Duodenal mucosa (tissue), 2 donors: ENCODE results near the gene PRRC2B.
"Not testable (repeated sequence)": the region's sequence is repeated elsewhere in the genome, so short reads cannot be mapped to it uniquely, and the experiment has no call there.

Experiments used
- H3K27ac ChIP-seq: one replicate; pipeline ENCODE4 v1.7.0; 2013; ENCODE audit warnings: low read depth, low read length
- H3K27me3 ChIP-seq, 2 donors: one replicate each; pipeline ENCODE4 v1.7.0; 2013; ENCODE audit warnings: low read length in 2 of 2, control low read depth in 1 of 2; ENCODE audit not compliant: insufficient read depth in 2 of 2, control insufficient read depth in 1 of 2
- H3K36me3 ChIP-seq, 2 donors: one replicate each; pipeline ENCODE4 v1.7.0; 2013; ENCODE audit warnings: low read length in 2 of 2, control low read depth in 1 of 2; ENCODE audit not compliant: insufficient read depth in 2 of 2, control insufficient read depth in 1 of 2
- H3K4me1 ChIP-seq, 2 donors: one replicate each; pipeline ENCODE4 v1.7.0; 2013; ENCODE audit warnings: low read length in 2 of 2, control low read depth in 1 of 2; ENCODE audit not compliant: insufficient read depth in 2 of 2, control insufficient read depth in 1 of 2
- H3K4me3 ChIP-seq, 2 donors: one replicate each; pipeline ENCODE4 v1.7.0; 2013; ENCODE audit warnings: low read length in 2 of 2, low read depth in 1 of 2
- H3K9ac ChIP-seq, 2 donors: one replicate each; pipeline ENCODE4 v1.7.0; 2013; ENCODE audit warnings: low read length in 2 of 2, low read depth in 1 of 2
- H3K9me3 ChIP-seq, 2 donors: one replicate each; pipeline ENCODE4 v1.7.0; 2013; ENCODE audit warnings: low read length in 2 of 2, control low read depth in 1 of 2; ENCODE audit not compliant: control insufficient read depth in 1 of 2

The PRRC2B gene

DNA sequence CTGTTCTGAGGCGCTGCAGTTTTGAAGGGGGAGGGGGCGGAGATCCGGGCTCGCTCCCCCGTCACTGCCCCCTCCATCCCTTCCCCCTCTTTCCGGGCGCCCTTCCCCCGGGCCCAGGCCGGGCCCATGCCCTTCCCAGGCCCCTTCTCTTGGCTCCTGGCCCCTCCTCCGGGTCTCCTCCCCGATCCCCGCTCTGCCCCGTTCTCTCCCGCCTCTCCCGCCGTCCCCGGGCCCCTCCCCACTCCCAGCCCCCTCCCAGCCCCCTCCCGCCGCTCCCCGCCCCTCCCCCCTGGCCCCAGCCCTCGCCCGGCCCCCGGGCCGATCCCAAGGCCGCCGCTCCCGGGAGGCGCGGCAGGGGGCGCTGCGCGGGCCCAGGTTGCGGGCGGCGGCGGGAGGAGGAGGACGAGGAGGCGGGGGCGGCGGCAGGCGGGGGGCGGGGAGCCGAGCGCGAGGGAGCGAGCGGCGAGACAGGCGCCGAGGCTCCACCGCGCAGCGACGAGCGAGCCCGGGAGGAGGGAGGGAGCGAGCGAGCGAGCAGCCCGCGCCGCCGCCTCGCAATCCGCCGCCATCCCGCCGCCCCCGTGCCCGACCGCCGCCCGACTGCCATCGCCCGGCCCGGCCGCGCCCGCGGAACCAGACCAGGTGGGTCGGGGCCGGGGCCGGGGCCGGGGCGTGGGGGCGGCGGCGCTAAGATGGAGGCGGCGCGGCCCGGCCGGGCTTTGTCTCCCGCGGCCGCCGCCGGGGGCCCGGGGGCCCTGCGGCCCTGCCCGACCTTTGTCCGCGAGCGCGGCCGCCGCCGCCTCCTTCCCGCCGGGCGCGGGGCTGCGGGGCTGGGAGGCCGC lies at the start of gene PRRC2B:
TSS of gene PRRC2B (plus strand) at position 465 of the 842 bp plus-strand sequence. CDS start 36,059 bp downstream, outside the sequence.
- H3K9ac ChIP-seq: peak within 1 kb of the TSS; percentile 69 to 72
- peak within 1 kb of the TSS; percentile 84 for H3K27ac ChIP-seq
- H3K36me3 ChIP-seq: no peaks in the 10 kb centered on the region
- H3K4me3 ChIP-seq: peak within 1 kb of the TSS; percentile 70 to 73
- H3K27me3 ChIP-seq: no peaks in the 10 kb centered on the region
- H3K4me1 ChIP-seq: peaks cover 39 to 45% of the 10 kb centered on the region in 2 donors
- H3K9me3 ChIP-seq: no peaks in the 10 kb centered on the region

DNA sequence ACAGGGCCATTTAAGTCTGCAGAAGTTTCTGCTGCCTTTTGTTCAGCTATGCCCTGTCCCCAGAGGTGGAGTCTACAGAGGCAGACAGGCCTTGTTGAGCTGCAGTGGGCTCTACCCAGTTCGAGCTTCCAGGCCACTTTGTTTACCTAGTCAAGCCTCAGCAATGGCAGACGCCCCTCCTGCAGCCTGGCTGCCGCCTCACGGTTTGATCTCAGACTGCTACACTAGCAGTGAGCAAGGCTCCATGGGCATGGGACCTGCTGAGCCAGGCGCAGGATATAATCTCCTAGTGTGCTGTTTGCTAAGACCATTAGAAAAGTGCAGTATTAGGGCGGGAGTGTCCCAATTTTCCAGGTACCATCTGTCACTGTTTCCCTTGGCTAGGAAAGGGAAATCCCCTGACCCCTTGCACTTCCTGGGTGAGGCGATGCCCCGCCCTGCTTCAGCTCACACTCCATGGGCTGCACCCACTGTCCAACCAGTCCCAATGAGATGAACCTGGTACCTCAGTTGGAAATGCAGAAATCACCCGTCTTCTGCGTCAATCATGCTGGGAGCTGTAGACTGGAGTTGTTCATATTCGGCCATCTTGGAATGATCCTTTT lies 48.9 kb upstream of the PRRC2B start:
- H3K36me3 ChIP-seq, H3K9ac ChIP-seq, H3K4me1 ChIP-seq, H3K27ac ChIP-seq, H3K9me3 ChIP-seq, H3K4me3 ChIP-seq, H3K27me3 ChIP-seq: not testable (repeated sequence)

DNA sequence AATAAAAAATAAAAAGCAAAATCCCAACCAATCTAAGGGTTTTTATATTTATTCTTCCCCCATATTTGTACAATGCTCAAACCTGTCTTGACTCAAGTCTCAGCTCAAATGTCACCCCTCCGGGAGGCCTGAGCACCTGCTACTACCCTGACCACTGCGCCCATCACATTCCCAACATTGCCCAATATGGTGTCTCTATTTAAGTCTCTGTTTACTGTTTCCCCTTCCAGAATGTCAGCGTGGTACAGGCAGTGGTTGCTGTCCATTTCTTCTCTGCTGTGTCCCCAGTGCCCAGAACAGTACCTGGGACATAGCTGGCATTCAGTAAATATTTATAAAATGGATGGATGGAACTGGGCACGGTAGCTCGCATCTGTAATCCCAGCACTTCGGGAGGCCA lies 47.3 kb upstream of the PRRC2B start:
- Histone ChIP-seq H3K36me3 (no peaks in the 10 kb centered on the region), H3K9ac (no peak overlapping the region), H3K4me1 (peaks cover 4 to 7% of the 10 kb centered on the region in 2 donors), H3K9me3 (no peaks in the 10 kb centered on the region), H3K4me3 (no peak overlapping the region), H3K27me3 (no peaks in the 10 kb centered on the region), H3K27ac (no peak overlapping the region)

DNA sequence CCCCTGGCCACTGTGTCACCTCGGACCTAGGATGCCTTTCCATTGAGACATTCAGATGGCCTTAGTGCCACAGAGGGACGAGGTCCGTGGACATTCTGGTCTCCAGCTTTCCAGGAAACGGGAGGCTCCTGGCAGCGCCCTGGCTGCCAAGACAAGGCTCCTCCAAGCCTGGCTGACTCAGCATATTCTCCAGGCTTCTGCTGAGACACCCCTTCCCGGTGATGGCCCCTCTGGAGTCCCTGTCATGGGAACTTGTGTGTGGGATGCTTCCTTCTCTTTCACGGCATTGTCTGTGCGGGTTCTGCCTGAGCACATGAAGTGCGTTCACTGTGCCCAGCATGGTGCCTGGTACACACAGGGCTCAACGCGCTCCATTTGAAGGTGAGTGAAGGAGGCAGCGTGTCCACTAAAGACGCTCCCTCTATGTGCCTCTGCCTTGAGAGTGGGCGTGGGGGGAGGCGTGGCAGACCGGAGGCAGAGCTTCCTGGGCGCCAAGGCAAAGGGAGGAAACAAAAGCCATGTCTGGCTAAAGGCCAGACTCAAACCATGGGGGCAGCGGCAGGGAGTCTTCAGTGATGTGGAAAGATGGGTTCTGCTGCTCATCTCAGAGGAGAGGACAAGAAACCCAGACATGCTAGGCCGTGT lies 46.4 kb upstream of the PRRC2B start:
- Histone ChIP-seq H3K36me3 (no peaks in the 10 kb centered on the region), H3K4me3 (no peak overlapping the region), H3K4me1 (peaks cover 4 to 7% of the 10 kb centered on the region in 2 donors), H3K9ac (no peak overlapping the region), H3K9me3 (no peaks in the 10 kb centered on the region), H3K27ac (no peak overlapping the region), H3K27me3 (no peaks in the 10 kb centered on the region)

DNA sequence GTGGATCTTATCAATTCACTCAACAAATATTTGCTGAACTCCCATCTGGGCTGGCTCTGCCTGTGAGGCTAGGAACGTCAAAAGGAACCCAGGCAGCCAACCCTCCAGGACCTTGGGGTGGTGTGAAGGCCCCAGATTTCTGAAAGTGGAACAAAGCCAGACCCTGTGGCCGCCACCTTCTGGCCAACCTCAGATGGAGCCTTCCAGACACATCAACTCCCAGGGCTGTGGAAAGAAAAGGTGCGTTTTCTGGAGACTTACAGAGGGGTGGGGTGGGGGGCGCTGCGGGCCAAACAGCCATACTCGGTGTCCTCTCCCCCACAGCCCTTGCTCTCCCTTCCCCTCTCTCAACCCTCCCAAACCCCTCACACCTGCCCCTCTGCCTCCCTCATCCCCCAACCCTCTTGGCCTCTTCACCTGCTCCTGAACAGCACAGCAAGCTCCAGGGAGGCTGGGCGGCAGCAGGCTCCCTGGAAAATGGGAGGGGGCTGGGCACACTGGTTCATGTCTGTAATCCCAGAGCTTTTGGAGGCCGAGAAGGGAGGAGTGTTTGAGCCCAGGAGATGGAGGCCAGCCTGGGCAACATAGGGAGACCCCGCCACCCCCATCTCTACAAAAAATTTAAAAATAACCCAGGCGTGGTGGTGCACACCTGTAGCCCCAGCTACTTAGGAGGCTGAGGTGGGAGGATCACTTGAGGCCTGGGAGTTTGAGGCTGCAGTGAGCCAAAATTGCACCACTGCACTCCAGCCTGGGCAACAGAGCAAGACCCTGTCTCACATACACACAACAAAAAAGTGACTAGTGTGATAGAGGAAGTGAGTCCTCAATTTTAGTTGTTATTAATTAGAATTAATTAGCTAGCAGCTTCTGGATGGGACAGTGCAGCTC lies 45.0 kb upstream of the PRRC2B start:
- Histone ChIP-seq H3K4me3 (no peak overlapping the region), H3K36me3 (no peaks in the 10 kb centered on the region), H3K9me3 (no peaks in the 10 kb centered on the region), H3K4me1 (peaks cover 4 to 7% of the 10 kb centered on the region in 2 donors), H3K9ac (no peak overlapping the region), H3K27ac (no peak overlapping the region), H3K27me3 (no peaks in the 10 kb centered on the region)

DNA sequence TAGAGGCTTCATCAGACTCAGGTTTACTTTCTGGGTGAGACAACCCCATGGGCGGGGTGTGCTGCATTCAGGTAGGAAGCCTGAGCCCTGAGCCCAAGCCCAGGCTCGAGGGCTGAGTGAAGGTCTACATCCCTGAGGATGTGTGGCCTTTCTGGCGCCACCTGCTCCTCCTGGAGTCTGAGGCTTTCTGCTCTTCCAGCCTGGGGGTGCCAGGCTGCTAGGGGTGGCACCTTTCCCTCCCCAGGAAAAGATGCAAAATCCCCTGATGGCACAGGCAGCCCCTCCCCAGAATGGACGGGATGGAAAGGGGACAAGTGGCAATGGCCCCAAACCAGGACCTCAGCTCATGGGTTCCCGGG lies 44.4 kb upstream of the PRRC2B start:
- Histone ChIP-seq H3K9ac (no peak overlapping the region), H3K36me3 (no peaks in the 10 kb centered on the region), H3K27me3 (no peaks in the 10 kb centered on the region), H3K4me3 (peak overlapping the region in 1 of 2 donors; percentile 61), H3K9me3 (no peaks in the 10 kb centered on the region), H3K4me1 (peaks cover 4 to 7% of the 10 kb centered on the region in 2 donors), H3K27ac (no peak overlapping the region)

DNA sequence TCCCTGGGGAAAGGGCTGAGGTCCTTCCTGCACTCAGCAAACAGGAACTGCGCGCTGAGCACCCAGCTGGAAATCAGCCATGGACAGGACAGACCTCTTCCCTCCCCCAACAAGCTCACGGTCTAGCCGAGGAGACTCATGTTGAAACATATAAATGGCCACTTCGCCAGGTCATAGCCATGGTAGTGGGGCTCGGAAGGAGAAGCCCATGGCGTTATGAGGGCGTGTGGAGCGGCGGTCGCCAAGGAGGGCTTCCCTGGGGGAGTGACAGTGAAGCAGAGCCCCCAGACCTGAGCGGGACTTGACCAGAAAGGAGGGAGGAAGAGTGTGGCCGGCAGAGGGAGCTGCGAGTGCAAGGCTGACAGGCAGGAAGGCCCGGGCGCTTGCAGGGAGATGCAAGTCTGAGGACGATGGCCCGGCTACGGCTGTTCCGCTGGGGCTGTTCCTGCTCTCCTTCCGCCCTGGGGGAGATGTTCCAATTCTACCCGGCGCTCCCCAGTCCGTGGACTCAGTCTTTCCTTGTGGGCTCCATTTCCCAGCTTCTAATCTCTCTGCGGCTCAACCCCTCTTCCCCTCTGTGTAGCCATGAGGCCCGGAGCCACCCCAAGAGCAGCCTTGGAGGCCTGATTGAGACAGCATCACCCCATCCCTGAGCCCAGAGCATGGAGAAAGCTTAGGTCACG lies 43.9 kb upstream of the PRRC2B start:
- no peaks in the 10 kb centered on the region for H3K27me3 ChIP-seq
- H3K27ac ChIP-seq: no peak overlapping the region
- H3K9ac ChIP-seq: no peak overlapping the region
- H3K9me3 ChIP-seq: no peaks in the 10 kb centered on the region
- H3K36me3 ChIP-seq: no peaks in the 10 kb centered on the region
- peaks cover 4 to 7% of the 10 kb centered on the region in 2 donors for H3K4me1 ChIP-seq
- H3K4me3 ChIP-seq: peak overlapping the region; percentile 24 to 61

DNA sequence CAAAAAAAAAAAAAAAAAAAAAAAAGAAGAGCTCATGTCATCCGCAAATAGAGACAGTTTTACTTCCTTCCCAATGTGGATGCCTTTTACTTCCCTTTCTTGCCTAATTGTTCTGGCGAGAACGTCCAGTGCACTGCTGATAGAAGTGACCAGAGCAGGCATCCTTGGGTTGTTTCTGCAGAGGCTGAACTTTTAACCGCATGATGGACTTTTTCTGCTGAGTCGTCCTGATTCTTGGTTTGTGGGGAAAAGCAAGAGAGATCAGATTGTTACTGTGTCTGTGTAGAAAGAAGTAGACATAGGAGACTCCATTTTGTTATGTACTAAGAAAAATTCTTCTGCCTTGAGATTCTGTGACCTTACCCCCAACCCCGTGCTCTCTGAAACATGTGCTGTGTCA lies 37.4 kb upstream of the PRRC2B start:
- not testable (repeated sequence) for H3K4me3 ChIP-seq, H3K9me3 ChIP-seq, H3K27ac ChIP-seq, H3K27me3 ChIP-seq, H3K9ac ChIP-seq, H3K36me3 ChIP-seq, H3K4me1 ChIP-seq

DNA sequence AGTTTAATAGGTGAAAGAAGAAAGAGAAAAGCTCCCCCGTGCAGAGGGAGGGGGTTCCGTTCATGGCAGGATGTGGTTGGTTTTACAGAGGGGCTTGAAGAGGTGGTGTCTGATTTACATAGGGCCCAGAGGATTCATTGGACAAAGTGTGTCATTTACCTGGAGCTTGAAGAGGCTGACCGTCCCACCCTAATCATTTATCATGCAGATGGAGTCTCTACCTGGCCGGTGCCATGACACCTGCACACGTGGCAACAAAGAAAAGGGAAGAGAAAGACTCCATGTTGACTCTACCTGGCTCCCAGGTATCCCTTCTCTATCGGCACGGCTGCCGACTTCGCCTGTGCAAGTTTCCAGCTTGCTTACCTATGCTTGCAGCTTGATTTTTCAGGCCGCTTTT lies 35.3 kb upstream of the PRRC2B start:
- Histone ChIP-seq H3K36me3 (no peaks in the 10 kb centered on the region), H3K27ac (no peak overlapping the region), H3K4me3 (no peak overlapping the region), H3K9me3 (no peaks in the 10 kb centered on the region), H3K9ac (no peak overlapping the region), H3K27me3 (no peaks in the 10 kb centered on the region), H3K4me1 (peaks cover 4 to 8% of the 10 kb centered on the region in 2 donors)
